ENCODE data around the gene ZC3H18.
A peak's percentile ranks its signal among the peaks of the same experiment; 100 is the strongest.

DNA sequence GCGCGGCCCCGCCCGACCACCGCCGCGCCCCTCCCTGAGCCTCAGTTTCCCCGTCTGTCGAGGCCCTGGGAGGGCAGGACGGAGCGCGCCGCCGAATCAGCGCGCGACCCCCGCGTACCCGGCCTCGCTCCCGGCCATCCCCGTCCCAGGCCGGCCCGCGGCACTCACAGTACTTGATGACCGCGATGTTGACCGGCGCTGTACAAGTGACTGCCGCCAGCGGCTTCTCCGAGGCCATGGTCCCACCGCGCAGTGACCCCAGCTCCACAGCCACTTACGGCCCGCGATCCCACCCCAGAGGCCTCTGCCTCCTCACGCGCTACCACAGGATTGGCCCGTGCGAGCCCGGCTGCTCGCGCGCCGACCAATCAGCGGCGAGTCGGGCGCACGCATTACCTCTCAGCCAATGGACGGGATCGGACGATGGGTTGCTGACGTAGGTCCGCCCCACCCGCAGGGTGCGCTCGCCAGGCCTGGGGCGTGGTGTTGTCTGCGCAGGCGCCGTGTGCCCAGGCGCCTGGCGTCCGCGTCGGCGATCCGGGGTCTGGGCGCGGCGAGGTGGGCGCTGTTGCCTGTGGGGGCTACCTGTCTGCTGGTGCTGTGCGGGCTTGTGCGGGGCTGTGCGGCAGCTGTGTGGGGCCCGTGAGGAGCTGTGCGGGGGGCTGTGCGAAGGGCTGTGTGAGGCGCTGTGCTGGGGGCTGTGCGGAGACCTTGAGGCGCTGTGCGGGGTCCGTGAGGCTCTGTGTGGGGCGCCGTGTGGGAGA lies 92.8 kb downstream of the ZC3H18 start, which contains the start of gene MVD:
- TF ChIP-seq, protein P1, sequence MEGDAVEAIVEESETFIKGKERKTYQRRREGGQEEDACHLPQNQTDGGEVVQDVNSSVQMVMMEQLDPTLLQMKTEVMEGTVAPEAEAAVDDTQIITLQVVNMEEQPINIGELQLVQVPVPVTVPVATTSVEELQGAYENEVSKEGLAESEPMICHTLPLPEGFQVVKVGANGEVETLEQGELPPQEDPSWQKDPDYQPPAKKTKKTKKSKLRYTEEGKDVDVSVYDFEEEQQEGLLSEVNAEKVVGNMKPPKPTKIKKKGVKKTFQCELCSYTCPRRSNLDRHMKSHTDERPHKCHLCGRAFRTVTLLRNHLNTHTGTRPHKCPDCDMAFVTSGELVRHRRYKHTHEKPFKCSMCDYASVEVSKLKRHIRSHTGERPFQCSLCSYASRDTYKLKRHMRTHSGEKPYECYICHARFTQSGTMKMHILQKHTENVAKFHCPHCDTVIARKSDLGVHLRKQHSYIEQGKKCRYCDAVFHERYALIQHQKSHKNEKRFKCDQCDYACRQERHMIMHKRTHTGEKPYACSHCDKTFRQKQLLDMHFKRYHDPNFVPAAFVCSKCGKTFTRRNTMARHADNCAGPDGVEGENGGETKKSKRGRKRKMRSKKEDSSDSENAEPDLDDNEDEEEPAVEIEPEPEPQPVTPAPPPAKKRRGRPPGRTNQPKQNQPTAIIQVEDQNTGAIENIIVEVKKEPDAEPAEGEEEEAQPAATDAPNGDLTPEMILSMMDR (IDR thresholded peaks at IDR 0.05), result peak in 2 of 5 experiments; percentile 44 to 55
- TF ChIP-seq EP300 (IDR thresholded peaks at IDR 0.05), result peak; percentile 84 to 94
- peak; percentile 42 to 94 for TF ChIP-seq POLR2A (IDR thresholded peaks at IDR 0.05)
